OCI-M1 (cell line): ENCODE measurements around the gene TRMT6.

Experiments used
- DNase-seq: peaks from one replicate; lab custom pipeline; 2025; lab: John Stamatoyannopoulos, UW

The TRMT6 gene

DNA sequence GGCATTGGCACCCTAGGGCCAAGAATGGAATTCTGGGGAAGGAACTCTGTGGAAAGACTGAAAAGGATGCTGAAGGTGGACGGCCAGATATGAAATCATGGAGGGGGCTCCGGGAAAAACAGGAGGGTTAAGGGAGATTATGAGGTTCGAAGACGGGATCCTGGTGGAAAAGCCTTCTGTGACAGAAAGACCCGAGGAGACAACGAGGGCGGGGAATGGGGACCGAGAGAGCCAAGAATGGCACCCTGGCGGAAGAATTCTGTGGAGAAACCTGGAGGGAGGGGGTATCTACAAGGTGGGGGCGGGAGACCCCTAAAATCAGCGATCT, 426 bp downstream of the TRMT6 start:
- DNase-seq = no peak

DNA sequence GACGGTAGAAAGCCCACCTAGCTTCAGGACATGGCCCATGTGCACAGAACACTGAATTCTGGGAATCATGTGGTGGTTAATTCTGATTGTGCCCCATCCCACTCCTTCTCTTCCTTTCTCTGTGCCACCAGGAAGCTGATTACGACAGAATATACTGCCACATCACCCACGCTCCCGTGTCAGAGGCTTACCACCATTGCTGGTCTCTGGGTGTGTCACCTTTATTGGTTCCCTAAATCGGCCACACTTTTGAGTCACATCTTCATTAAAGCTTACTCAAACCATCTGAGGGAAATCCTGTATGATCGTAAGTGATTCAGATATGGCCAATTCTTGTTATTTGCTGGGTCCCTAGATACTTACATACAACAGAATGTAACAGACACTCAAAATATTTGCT, 3.1 kb downstream of the TRMT6 start:
- no peak for DNase-seq

DNA sequence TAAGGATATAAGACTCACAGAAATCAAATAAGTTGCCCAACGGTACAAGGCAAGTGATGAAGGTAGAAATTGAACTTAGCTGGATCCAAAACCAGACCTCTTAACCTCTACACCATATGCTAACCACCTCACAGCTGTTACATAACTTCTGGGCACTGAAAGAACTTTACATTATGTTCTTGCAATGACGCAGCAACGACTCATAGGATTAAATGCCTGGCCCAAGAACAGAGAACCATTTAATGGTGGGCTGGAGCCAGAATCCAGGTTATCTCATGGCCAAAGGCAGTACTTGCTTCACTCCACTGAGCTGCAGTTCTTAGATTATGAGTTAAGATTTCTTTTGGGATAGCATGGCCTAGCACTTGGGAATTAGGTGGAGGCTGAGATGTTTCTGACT, 4.4 kb downstream of the TRMT6 start:
- no peak for DNase-seq

DNA sequence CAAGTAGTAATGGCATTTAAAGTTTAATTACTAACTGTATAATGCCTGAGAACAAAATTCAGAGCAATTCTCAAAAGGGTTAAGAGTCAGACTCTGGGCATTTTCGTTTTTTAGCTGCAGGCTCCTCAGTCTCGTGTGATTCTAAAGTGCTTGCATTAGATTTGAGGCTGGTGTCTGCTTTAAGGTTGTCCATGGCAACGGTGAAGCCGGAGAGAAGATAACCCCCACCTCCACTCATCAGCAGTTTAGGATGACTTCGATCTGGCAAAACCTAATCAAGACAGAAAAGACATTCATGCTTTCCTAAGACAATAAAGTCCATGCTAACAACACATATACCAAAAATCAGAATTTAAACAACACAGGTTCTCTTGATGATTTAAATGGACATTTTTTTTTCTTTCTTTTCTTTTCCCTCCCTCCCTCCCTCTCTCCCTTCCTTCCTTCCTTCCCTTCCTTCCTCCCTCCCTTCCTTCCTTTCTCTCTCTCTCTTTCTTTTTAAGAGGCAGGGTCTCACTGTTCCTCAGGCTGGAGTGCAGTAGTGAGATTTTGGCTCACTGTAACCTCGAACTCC, 11.8 kb downstream of the TRMT6 start:
- no peak for DNase-seq

DNA sequence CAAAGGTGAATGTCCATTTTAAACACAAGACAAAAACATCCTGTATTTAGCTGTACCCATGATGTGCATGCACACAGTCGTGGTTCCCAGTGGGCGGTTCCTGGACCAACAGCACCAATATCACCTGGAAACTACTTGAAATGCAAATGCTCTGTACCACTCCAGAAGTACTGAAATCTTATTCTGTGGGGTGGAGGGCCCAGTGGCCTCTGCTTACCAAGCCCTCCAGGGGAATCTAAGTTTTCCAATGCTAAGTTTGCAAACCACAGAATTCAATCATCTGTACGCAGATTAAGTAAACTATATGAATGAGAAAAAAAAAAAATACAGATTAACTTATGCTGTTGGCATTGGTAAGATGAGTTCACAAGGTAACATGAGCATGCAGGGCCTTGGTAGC, 14.1 kb downstream of the TRMT6 start:
- DNase-seq = no peak

DNA sequence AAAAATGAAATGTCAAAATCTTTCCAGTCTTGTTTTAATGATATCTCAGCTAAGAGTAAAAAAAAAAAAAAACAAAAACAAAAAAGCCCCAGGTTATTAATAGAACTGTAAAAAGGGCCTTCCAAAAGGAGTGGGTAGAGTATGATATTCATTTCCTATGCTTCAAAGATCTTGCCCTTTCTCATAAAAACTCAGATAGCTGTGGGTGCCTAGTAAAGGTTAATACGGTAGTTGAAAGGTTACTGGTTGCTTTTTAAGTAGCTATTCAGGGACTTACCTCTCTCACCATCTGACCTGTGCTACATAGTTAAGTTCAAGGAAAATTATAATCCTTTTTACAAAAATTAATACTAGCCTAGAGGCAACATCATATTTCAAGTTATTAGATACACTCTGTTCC, 14.9 kb downstream of the TRMT6 start:
- DNase-seq = no peak

DNA sequence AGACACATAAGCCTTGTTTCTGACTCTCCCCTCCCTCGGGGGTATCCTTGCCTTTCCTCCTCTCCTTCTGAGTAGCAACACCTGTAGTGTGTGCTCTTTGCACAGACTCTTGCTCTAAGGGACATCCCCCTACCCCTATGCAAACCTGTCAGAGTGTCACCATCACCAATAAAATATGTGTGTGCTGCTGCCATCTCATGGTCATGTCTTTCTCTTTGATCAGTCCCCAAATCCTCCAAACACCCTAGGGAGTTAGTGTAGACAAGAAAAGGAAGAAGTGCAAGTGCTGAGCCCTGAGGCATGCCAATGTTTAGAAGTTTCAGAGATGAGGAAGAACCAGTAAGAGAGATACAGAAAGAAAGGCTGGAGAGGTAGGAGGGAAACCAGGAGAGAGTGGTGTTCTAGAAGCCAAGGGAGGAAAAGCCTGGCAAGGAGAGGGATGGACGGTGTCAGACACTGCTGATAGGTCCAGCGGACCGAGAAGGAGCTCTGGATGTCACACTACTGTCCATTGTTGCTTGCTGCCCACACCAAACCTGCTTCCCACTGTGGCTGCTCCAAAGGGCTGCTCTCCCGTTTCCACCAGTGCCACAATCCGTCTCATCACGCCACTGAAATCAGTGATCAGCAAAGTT, 16.4 kb downstream of the TRMT6 start:
- DNase-seq = peak; percentile 68

DNA sequence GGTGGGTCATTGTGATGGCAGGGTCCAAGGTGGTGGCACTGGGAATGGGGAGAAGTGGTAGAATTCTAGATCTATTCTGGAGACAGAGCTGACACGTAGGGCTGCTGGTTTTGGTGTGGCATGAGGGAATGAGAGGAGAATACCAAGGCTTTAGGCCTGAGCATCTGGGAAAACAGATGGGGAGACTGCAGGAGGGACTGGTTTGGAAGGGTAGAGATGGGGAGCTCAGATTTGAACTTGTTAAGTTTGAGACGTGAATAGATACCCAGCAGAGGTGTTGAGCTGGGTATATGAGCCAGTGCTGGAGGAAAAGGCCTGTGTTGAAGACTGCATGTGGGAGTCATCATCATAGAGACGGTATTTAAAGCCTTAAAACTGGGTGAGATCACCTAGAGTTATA, 17.5 kb downstream of the TRMT6 start:
- DNase-seq = no peak

DNA sequence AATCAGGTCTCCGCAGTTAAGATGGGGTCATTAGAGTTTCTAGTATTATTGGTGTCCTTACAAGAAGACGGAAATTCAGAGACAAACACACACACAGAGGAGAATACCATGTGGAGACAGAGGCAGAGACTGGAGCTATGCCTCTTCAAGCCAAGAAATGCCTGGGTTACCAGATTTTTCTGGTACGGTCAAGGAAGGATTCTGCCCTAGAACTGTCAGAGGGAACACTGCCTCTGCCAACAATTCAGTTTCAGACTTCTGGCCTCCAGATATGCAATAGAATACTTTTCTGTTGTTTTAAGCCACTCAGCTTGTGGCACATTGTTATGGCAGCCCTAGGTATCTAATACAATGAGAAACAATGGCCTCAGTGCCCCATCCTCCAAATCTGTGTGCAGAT, 18.9 kb downstream of the TRMT6 start:
- no peak for DNase-seq

DNA sequence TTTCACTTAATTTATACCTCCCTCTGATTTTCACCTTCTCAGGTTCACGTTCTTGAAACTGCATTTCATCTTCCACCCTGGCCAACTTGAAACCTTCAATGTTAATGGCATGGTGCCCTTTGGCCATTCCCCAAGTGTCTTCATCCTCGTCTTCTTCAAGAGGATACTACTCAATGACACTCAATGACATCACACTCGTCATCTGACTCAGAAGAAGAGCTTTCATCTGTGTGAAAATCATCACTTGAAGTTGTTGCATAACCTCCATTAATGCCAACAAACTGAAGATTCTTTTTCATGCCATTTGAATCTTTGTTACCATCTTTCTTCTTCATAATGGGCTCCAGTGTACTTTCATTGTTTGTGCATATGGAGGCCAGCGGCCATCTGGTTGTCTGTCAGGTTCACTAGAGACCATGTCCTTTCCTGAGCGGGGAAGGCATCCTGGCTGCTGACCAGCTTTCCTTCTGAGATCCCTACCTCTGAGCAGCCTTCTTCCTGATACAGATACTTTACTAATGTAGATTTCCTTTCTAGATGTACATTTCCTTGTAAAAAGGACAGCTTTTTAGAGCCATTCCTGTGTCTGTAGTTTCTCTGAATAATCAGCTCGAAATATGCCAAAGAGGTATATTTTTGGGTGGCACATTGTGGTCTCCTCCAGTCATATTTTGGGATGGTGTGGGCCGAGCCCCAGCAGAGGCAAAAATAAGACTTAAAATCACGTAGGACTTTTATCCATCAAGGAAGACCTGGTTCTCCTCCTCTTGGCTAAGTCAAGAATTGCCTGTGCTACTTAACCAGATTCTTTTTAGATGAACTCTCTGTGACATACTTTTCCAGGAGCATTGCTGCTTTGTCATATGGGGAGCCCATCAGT, 21.3 kb downstream of the TRMT6 start:
- DNase-seq = no peak

DNA sequence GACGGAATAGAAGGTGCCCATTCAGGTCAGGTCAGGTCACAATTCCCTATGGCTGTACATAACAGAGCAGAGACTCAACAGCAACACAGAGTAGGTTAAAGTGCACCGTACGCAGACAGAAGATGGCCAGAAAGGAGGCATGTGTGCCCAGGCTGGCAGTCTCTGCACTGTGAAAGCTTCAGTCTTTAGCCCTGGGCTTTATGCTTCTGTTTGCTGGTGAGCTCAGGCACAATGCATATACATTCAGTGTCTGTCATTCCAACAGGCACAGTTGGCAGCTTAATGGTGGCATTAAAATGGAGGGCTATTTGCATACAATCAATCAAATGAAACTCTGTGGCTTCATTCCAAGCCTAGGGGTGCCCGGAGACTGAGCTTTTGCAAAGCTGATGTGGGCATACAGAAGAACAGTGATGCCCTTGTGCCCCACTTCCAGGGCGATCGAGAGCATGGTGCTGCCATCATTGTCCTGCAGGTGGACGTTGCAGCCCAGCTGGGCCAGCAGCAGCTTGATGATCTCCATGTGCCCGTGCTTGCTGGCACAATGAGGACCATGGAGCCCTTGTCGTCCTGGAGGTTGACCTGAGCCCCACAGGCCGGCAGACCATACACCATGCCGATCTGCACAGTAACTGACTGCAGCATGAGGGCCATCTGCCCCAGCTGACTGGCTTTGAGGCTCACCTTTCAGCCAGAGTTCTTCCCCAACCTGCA, 22.4 kb downstream of the TRMT6 start:
- DNase-seq = no peak

DNA sequence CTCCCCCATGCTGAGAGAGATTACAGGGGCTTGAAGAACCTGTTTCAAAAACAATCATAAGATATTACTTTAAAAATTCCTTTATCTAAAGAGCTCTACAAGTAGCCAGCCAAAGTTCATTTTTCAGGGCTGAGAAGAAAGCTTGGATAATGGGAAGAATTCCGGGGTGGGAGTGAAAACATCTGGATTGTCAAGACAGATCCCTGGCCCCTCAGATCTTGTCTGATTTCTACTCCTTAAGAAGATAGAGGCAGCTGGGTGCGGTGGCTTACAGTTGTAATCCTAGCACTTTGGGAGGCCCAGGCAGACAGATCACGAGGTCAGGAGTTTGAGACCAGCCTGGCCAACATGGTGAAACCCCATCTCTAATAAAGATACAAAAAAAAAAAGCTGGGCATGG, 24.8 kb downstream of the TRMT6 start:
- no peak for DNase-seq

DNA sequence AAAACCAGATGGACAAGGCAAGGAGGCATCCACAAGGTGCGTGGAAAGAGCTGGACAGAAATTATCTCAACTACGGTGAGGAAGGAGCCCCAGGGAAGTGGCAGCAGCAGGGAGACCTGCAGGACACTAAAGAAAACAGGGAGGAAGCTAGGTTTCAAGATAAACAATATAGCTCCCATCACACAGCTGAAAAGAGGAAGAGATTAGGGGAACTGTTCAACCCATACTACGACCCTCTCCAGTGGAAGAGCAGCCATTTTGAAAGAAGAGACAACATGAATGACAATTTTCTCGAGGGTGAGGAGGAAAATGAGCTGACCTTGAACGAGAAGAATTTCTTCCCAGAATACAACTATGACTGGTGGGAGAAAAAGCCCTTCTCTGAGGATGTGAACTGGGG, 26.8 kb downstream of the TRMT6 start:
- DNase-seq = peak; percentile 33

DNA sequence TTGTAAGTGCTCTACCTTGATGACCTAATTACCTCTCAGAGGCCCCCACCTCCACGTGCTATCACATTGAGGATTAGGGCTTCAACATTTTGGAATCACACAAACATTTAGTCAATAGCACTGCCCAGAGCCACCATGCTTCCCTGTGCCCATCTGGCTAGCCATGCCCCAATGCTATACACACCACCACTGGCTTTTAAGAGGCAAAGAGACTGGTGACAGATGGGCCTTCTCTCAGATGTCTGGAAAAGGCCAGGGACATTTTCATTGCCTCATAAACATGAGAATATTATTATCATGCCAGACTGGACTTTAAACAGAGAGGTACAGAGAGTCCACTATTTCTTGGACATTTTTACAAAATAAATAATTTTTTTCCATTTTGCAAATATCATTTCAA, 29.8 kb downstream of the TRMT6 start:
- no peak for DNase-seq

DNA sequence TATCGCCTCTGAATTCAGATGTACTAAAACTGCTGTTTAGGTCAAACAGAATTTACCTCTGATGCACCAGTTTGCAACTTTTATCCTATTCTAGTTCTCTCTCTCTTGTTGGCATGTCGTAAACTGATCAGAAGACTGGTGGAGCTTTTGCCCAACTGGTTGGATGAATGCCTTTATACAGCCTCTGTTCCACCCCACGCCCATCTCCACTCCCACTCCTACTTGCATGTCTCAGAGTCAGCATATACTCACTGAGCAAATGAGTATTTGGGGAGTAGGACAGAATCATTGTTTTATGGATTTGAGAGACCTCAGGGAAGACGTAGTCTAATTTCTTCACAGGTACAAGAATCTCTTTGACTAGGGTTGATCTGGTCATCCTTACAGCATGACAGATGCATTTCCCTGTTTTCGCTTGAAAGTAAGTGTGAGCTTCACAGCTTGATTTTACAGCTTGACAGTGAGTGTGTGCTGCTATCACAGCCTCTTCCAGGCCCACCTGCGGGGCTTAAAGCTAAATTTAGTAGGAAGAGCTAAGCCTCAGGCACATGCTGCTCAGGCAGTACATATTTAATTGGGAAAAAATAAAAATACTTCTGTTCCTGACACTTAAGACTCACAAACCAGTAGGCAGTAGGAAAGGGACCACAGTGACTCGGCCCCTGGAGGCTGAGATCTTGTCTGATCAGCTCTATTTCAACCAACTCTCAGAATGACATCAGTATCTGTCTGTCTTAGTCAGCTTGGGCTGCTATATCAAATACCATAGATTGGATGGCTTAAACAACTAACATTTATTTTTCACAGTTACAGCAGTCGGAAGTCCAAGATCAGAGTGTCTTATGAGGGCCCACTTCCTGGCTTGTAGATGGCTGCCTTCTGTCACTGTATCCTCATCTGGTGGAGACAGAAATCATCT, 30.4 kb downstream of the TRMT6 start:
- DNase-seq = no peak

DNA sequence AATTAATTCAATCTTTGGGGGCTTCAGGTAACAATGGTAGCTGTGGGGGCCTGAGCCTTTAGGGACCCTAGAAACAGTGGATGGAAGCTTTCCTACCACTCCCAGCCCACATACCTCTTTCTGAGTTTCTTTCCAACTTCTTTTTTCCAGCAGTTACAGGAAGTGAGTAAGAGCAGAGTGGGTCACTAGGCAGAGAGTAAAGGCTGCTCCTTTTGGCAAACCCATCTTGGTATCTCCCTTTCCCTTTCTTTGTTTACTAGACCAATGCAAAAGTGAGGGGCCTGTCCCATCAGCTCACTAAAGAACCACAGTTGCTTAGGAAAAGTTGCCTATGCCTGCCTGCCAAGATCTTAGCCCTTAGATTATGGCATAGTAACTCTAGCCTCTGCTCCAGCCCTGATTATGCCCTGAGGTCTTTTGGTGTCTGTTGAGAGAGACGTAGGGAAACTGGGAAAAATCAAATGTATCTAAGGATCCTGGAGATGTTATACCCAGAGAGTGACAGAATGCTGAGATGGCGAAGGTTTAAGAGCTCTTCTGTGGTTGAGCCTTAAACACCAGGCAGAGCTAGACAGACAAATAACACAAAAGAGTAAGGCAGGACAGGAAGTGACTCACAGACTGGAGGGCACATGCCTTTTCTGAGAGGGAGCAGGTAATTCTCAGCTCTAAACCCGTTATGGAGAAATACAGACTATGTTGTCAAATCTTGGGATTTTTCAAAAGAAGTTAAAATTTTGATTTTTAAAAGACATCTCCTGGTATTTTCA, 31.3 kb downstream of the TRMT6 start:
- peak; percentile 14 for DNase-seq

DNA sequence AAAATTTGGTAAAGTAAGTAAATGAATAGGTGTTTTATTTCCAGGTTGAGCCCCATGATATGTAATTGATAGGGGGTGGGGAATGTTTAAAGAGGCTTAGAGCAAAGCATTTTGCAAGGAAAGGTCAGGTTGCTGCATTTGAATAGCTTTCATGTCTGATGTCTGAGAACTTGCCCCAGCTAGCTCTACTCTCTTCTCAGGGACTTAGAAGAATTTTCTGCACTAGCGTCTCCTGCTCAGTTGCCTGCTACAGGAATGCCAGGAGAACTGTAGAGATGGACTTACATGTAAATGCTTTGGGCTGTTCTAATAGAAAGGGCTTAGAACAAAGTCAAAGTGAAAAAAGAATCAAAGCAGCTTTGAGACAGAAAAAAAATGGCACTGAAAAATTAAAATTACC, 35.5 kb downstream of the TRMT6 start:
- DNase-seq = no peak

DNA sequence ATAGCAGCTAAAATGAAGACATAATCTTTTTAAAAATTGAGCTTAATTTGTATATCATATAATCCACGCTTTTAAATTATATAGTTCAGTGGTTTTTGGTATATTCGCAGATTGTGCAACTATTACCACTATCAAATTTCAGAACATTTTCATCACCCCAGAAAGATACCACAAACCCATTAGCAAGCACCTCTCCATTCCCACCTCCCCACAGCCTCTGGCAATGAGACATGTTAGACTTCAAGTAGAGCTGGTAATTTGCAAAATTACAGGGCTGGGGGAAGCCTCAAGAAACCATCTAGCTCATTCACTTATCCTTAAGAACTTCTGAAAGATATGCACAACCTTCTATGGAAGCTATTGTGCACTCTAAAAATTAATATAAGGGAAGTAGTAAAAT, 37.2 kb downstream of the TRMT6 start:
- no peak for DNase-seq

DNA sequence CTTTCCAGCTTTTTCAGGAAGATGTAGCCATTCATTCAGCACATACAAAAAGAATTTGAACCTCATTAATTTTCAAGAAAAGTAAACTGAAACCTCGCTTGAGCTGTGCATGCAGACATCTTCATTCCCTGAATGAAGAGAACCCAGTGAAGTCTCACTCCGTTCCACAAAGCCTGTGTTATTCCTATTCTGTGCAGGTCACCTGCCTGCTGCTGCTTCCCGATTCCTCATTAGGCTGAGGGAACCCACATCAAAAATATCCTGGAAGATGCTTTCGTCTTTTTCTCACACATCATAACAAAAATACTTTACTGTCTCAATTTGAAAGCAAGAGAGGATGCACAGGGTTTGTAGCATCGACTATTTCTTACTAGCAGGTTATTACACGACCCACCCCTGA, 40.1 kb downstream of the TRMT6 start:
- DNase-seq = no peak

DNA sequence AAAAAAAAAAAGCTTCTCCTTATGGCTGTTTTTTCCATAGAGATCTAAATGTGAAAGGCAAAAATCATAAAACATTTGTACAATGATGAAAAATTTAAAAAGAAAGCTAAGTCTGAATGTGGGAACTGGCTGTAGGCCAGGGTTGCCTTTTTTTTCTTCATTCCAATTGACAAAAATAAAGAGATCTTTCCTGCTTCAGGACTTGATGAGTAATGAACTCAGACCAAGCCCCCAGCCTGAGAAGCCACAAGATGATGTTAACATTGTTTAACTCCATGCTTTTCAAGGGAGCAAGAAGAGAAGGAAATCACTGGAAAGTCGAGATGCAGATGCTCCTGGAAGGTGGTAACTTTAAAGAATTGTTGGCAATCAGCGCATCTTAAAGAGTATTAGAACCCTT, 41.4 kb downstream of the TRMT6 start:
- DNase-seq = no peak

DNA sequence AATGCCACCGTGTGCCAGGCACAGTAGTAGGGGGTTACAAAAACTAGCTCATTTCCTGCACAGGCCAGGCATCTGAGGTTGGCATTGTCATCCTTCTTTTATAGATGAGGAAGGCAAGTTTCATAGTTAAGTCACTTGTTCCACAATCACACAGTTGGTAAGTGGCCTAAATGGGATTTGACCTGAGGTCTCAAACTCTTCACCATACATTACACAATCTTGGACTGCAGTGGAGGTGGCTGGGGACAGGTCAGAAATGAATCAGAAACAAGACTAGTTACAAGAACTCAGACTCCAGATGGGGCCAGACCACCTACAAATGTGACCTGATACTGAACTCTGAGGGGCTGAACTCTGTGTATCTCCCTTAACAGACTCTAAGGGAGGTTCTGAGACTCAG, 49.4 kb downstream of the TRMT6 start:
- no peak for DNase-seq
